DOHH2 (cell line): ENCODE data around the gene BICRA.

Experiments used
- H3F3A ChIP-seq: fragments of 200-600 bp; sonication (generic), shearing (Covaris generic); 2 replicates; pipeline ENCODE4 v1.6.0; 2016; ENCODE audit warnings: antibody characterized with exemption, mild to moderate bottlenecking; ENCODE audit not compliant: control insufficient read depth, insufficient read depth
- H3K27ac ChIP-seq: fragments of 200-600 bp; sonication (generic); 2 replicates; pipeline ENCODE4 v1.5.1; 2014; ENCODE audit warnings: low read depth, mild to moderate bottlenecking, low read length, moderate library complexity
- H3K27me3 ChIP-seq: fragments of 200-600 bp; sonication (generic); 2 replicates; pipeline ENCODE4 v1.6.1; 2014; ENCODE audit warnings: mild to moderate bottlenecking, low read length, mixed read lengths; ENCODE audit not compliant: control insufficient read depth
- H3K36me3 ChIP-seq: fragments of 200-600 bp; sonication (generic); 2 replicates; pipeline ENCODE4 v1.6.1; 2014; ENCODE audit warnings: mild to moderate bottlenecking, low read length, moderate library complexity, mixed read lengths; ENCODE audit not compliant: control insufficient read depth
- H3K4me1 ChIP-seq: fragments of 200-600 bp; sonication (generic); 2 replicates; pipeline ENCODE4 v1.6.1; 2014; ENCODE audit warnings: mild to moderate bottlenecking, low read length, mixed read lengths; ENCODE audit not compliant: control insufficient read depth
- H3K4me2 ChIP-seq: fragments of 200-600 bp; sonication (generic); 2 replicates; pipeline ENCODE4 v1.6.0; 2014; ENCODE audit warnings: mild to moderate bottlenecking, low read length, moderate library complexity
- H3K4me3 ChIP-seq: fragments of 200-600 bp; sonication (generic); 2 replicates; pipeline ENCODE4 v1.5.1; 2014; ENCODE audit warnings: mild to moderate bottlenecking, low read length, mixed read lengths
- H3K79me2 ChIP-seq: fragments of 200-600 bp; sonication (generic); 2 replicates; pipeline ENCODE4 v1.6.1; 2014; ENCODE audit warnings: mild to moderate bottlenecking, low read length, mixed read lengths; ENCODE audit not compliant: control insufficient read depth
- H3K9me2 ChIP-seq: fragments of 200-600 bp; sonication (generic); replicated peaks from 2 replicates; pipeline ENCODE4 v1.6.1; 2014; ENCODE audit warnings: mild to moderate bottlenecking, low read length, mixed read lengths; ENCODE audit not compliant: control insufficient read depth
- H3K9me3 ChIP-seq: fragments of 200-600 bp; sonication (generic); 2 replicates; pipeline ENCODE4 v1.6.1; 2014; ENCODE audit warnings: antibody characterized with exemption, low read length, mixed read lengths; ENCODE audit not compliant: control insufficient read depth, insufficient read depth
- H4K20me1 ChIP-seq: fragments of 200-600 bp; sonication (generic); 2 replicates; pipeline ENCODE4 v1.6.0; 2014; ENCODE audit warnings: low read depth, mild to moderate bottlenecking, antibody characterized with exemption, low read length, moderate library complexity; ENCODE audit not compliant: control insufficient read depth, insufficient read depth
- CTCF ChIP-seq: fragments of 200-600 bp; sonication (generic); IDR thresholded peaks from one replicate; pipeline ENCODE4 v1.5.1; 2014; ENCODE audit warnings: antibody characterized with exemption, mild to moderate bottlenecking, low read depth, low read length; ENCODE audit not compliant: poor library complexity, severe bottlenecking
- EZH2phosphoT487 ChIP-seq: fragments of 200-600 bp; sonication (generic); IDR thresholded peaks from 2 replicates; pipeline ENCODE4 v1.6.1; 2017; ENCODE audit warnings: borderline replicate concordance, mild to moderate bottlenecking, antibody characterized with exemption, low read length, moderate library complexity, mixed read lengths

The BICRA gene

GRCh38 chr19:47675859-47676258 lies 66.9 kb downstream of the BICRA start:
- no peak overlapping the region for H3K4me2 ChIP-seq
- peaks cover 10% of the 10 kb centered on the region for H3K36me3 ChIP-seq
- H3K27ac ChIP-seq: no peak overlapping the region
- no peaks in the 10 kb centered on the region for H3F3A ChIP-seq
- H3K27me3 ChIP-seq: no peaks in the 10 kb centered on the region
- H3K9me3 ChIP-seq: no peaks in the 10 kb centered on the region
- H3K4me3 ChIP-seq: no peak overlapping the region
- no peaks in the 10 kb centered on the region for H3K79me2 ChIP-seq
- no peaks in the 10 kb centered on the region for H3K9me2 ChIP-seq
- no peaks in the 10 kb centered on the region for H3K4me1 ChIP-seq
- H4K20me1 ChIP-seq: no peaks in the 10 kb centered on the region
- no peak for TF ChIP-seq EZH2phosphoT487
- no peak for TF ChIP-seq CTCF

DNA sequence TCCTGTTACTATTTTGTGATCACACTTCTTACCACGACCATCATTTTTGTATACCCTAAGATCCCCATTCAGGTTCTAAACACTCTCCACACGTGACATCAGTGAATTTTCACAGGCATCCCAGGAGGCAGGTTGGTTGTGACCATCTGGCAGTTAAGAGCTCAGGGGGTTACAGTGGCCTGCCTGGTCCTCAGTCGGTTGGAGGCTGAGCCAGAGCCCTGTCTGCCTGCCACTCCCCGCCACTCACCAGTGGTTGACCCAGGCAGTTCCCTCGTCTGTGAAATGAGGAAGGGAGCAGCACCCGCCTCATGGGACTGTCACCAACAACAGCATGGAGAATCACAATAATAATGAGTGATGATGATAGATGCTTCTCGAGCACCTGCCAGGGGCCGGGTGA lies 67.9 kb downstream of the BICRA start:
- H3K4me2 ChIP-seq: no peak overlapping the region
- H3K27ac ChIP-seq: no peak overlapping the region
- no peaks in the 10 kb centered on the region for H3K9me3 ChIP-seq
- peaks cover 10% of the 10 kb centered on the region for H3K36me3 ChIP-seq
- no peaks in the 10 kb centered on the region for H3K79me2 ChIP-seq
- TF ChIP-seq CTCF (no peak), EZH2phosphoT487 (no peak)
- H4K20me1 ChIP-seq: no peaks in the 10 kb centered on the region
- H3K4me1 ChIP-seq: no peaks in the 10 kb centered on the region
- no peaks in the 10 kb centered on the region for H3K27me3 ChIP-seq
- no peaks in the 10 kb centered on the region for H3F3A ChIP-seq
- no peaks in the 10 kb centered on the region for H3K9me2 ChIP-seq
- no peak overlapping the region for H3K4me3 ChIP-seq

GRCh38 chr19:47679251-47679900 lies 70.4 kb downstream of the BICRA start:
- H3K4me2 ChIP-seq: no peak overlapping the region
- no peak overlapping the region for H3K27ac ChIP-seq
- no peaks in the 10 kb centered on the region for H3K9me2 ChIP-seq
- H3K4me3 ChIP-seq: no peak overlapping the region
- no peaks in the 10 kb centered on the region for H3K4me1 ChIP-seq
- no peaks in the 10 kb centered on the region for H3K27me3 ChIP-seq
- no peaks in the 10 kb centered on the region for H3F3A ChIP-seq
- H3K79me2 ChIP-seq: no peaks in the 10 kb centered on the region
- H3K36me3 ChIP-seq: peaks cover 13% of the 10 kb centered on the region
- H4K20me1 ChIP-seq: no peaks in the 10 kb centered on the region
- H3K9me3 ChIP-seq: no peaks in the 10 kb centered on the region
- TF ChIP-seq CTCF (no peak), EZH2phosphoT487 (no peak)
